BLaER1 treated with 17β-estradiol and CSF1 and Interleukin-3, amounts not matched to agents 10 nM and 100 nM (cell line): Measurements from ENCODE around the gene OCEL1.

Source experiments
- H3K27ac ChIP-seq, 11 experiments: shearing (Covaris generic); formaldehyde crosslinking; 2 replicates each; pipeline ENCODE4 v1.8.1; 2022
- H3K27me3 ChIP-seq, 11 experiments: shearing (Covaris generic); formaldehyde crosslinking; 2 replicates each; pipeline ENCODE4 v1.8.1; 2022
- H3K36me3 ChIP-seq, 11 experiments: shearing (Covaris generic); formaldehyde crosslinking; 2 replicates each; pipeline ENCODE4 v1.8.1; 2022
- H3K4me1 ChIP-seq, 10 experiments: shearing (Covaris generic); formaldehyde crosslinking; 2 replicates each; pipeline ENCODE4 v1.8.1; 2022
- H3K4me2 ChIP-seq, 11 experiments: shearing (Covaris generic); formaldehyde crosslinking; 2 replicates each; pipeline ENCODE4 v1.8.1; 2022
- H3K4me3 ChIP-seq, 10 experiments: shearing (Covaris generic); formaldehyde crosslinking; 2 replicates each; pipeline ENCODE4 v1.8.1; 2022
- H3K9ac ChIP-seq, 11 experiments: shearing (Covaris generic); formaldehyde crosslinking; 2 replicates each; pipeline ENCODE4 v1.8.1; 2022
- H3K9me3 ChIP-seq, 11 experiments: shearing (Covaris generic); formaldehyde crosslinking; replicated peaks in 1 of 11; 2 replicates each; pipeline ENCODE4 v1.8.1; 2022
- H4K20me1 ChIP-seq, 11 experiments: shearing (Covaris generic); formaldehyde crosslinking; 2 replicates each; pipeline ENCODE4 v1.8.1; 2022
- Cebpa-rat ChIP-seq, 11 experiments: shearing (Covaris generic); IDR thresholded peaks; 2 replicates each; pipeline ENCODE4 v1.8.1; 2022

OCEL1 gene

DNA sequence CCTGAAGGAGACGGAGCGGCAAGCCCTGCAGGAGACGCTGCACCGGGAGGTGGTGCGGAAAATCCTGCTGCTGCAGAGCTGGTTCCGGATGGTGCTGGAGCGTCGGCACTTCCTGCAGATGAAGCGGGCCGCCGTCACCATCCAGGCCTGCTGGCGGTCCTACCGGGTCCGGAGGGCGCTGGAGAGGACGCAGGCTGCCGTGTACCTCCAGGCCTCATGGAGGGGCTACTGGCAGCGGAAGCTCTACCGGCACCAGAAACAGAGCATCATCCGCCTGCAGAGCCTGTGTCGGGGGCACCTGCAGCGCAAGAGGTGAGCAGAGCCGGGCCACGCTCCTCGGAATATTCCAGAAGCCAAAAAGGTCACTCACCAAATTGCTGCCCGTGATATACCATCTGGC is 33.3 kb upstream of the OCEL1 start:
- no peak overlapping the region for H3K27ac ChIP-seq
- H3K36me3 ChIP-seq = peaks cover 86 to 98% (median 93%) of the 10 kb centered on the region in 11 experiments
- TF ChIP-seq Cebpa-rat (IDR thresholded peaks at IDR 0.05) = no peak

DNA sequence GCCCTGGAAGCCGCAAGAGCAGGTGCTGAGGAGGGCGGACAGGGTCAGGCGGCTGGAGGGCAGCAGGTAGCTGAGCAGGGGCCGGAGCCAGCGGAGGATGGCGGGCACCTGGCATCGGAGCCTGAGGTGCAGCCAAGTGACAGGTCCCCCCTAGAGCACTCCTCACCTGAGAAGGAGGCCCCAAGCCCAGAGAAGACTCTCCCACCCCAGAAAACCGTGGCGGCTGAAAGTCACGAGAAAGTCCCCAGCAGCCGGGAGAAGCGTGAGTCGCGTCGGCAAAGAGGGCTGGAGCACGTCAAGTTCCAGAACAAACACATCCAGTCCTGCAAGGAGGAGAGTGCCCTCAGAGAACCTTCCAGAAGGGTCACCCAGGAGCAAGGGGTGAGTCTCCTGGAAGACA is 31.4 kb upstream of the OCEL1 start:
- peaks cover 0 to 68% (median 0%) of the 10 kb centered on the region in 11 experiments; a peak in 8 of 22 replicates for H4K20me1 ChIP-seq
- H3K9me3 ChIP-seq = no peaks in the 10 kb centered on the region
- no peak overlapping the region for H3K4me2 ChIP-seq
- no peaks in the 10 kb centered on the region for H3K27me3 ChIP-seq
- peaks cover 86 to 98% (median 93%) of the 10 kb centered on the region in 11 experiments for H3K36me3 ChIP-seq
- no peak overlapping the region for H3K27ac ChIP-seq
- peaks cover 0 to 26% (median 12%) of the 10 kb centered on the region in 10 experiments; a peak in 13 of 20 replicates for H3K4me1 ChIP-seq
- TF ChIP-seq Cebpa-rat (IDR thresholded peaks at IDR 0.05) = no peak
- H3K4me3 ChIP-seq = no peak overlapping the region
- H3K9ac ChIP-seq = no peak overlapping the region

More for the DNA sequence above, 33.3 kb upstream of the OCEL1 start:
- H4K20me1 ChIP-seq = peaks cover 0 to 56% (median 0%) of the 10 kb centered on the region in 11 experiments; a peak in 7 of 22 replicates
- H3K27me3 ChIP-seq = no peaks in the 10 kb centered on the region
- H3K4me3 ChIP-seq = no peak overlapping the region
- no peak overlapping the region for H3K4me2 ChIP-seq
- no peaks in the 10 kb centered on the region for H3K9me3 ChIP-seq
- H3K9ac ChIP-seq = no peak overlapping the region
- peaks cover 0 to 20% (median 8%) of the 10 kb centered on the region in 10 experiments; a peak in 13 of 20 replicates for H3K4me1 ChIP-seq

DNA sequence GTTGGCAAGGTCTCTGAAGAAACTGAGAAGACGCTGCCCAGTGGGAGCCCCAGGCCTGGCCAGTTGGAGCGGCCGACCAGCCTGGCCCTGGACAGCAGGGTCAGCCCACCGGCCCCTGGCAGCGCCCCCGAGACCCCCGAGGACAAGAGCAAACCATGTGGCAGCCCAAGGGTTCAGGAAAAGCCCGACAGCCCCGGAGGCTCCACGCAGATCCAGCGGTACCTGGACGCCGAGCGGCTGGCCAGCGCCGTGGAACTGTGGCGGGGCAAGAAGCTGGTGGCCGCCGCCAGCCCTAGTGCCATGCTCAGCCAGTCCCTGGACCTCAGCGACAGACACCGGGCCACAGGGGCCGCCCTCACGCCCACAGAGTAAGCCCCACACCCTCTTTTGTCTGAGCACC is 30.9 kb upstream of the OCEL1 start:
- Histone ChIP-seq H3K4me1 (peaks cover 0 to 31% (median 12%) of the 10 kb centered on the region in 10 experiments; a peak in 13 of 20 replicates), H3K4me2 (no peak overlapping the region), H3K36me3 (peaks cover 86 to 98% (median 94%) of the 10 kb centered on the region in 11 experiments), H3K9ac (no peak overlapping the region), H4K20me1 (peaks cover 0 to 68% (median 0%) of the 10 kb centered on the region in 11 experiments; a peak in 8 of 22 replicates), H3K4me3 (no peak overlapping the region), H3K27ac (no peak overlapping the region), H3K27me3 (no peaks in the 10 kb centered on the region), H3K9me3 (no peaks in the 10 kb centered on the region)
- no peak for TF ChIP-seq Cebpa-rat (IDR thresholded peaks at IDR 0.05)

DNA sequence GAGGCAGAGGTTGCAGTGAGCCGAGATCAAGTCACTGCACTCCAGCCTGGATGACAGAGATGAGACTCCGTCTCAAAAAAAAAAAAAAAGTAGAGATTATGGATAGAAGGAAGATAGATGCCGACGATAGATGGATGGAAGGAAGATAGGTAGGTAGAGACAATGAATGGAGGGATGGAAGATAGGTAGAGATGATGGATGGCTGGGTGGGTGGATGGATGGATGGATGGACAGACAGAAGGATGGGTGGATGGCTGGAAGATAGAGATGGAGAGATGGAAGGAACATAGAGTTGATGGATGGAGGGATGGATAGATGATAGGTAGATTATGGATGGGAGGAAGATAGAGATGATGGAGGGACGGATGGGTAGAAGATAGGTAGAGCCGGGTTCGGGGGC is 29.4 kb upstream of the OCEL1 start:
- no peak overlapping the region for H3K4me3 ChIP-seq
- H3K36me3 ChIP-seq = peaks cover 86 to 98% (median 94%) of the 10 kb centered on the region in 11 experiments
- H3K27me3 ChIP-seq = no peaks in the 10 kb centered on the region
- no peaks in the 10 kb centered on the region for H3K9me3 ChIP-seq
- H3K4me1 ChIP-seq = peaks cover 0 to 24% (median 10%) of the 10 kb centered on the region in 10 experiments; a peak in 13 of 20 replicates
- H3K27ac ChIP-seq = no peak overlapping the region
- peaks cover 0 to 78% (median 0%) of the 10 kb centered on the region in 11 experiments; a peak in 9 of 22 replicates for H4K20me1 ChIP-seq
- no peak for TF ChIP-seq Cebpa-rat (IDR thresholded peaks at IDR 0.05)
- H3K9ac ChIP-seq = no peak overlapping the region
- H3K4me2 ChIP-seq = no peak overlapping the region

DNA sequence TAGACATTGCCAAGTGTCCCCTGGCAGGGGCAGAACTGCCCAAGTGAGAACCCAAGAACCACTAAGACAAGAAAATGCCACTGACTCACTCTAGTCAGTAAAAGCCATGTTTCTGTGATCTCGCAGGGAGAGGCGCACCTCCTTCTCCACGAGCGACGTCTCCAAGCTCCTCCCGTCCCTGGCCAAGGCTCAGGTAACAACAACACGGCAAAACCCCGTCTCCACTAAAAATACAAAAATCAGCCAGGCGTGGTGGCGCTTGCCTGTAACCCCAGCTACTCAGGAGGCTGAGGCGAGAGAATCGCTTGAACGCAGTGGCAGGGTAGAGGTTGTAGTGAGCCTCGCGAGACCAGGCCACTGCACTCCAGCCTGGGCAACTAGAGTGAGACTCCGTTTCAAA is 28.4 kb upstream of the OCEL1 start:
- Histone ChIP-seq H3K4me1 (peaks cover 0 to 21% (median 10%) of the 10 kb centered on the region in 10 experiments; a peak in 13 of 20 replicates), H3K4me2 (peak overlapping the region in 6 of 11 experiments; percentile 5 to 34 (median 18); a peak in 7 of 22 replicates), H3K4me3 (no peak overlapping the region), H3K9ac (peak overlapping the region in 1 of 11 experiments; percentile 26; a peak in 1 of 22 replicates), H3K9me3 (no peaks in the 10 kb centered on the region), H4K20me1 (peaks cover 0 to 86% (median 0%) of the 10 kb centered on the region in 11 experiments; a peak in 9 of 22 replicates), H3K27me3 (no peaks in the 10 kb centered on the region), H3K36me3 (peaks cover 86 to 98% (median 94%) of the 10 kb centered on the region in 11 experiments), H3K27ac (no peak overlapping the region)
- no peak for TF ChIP-seq Cebpa-rat (IDR thresholded peaks at IDR 0.05)

DNA sequence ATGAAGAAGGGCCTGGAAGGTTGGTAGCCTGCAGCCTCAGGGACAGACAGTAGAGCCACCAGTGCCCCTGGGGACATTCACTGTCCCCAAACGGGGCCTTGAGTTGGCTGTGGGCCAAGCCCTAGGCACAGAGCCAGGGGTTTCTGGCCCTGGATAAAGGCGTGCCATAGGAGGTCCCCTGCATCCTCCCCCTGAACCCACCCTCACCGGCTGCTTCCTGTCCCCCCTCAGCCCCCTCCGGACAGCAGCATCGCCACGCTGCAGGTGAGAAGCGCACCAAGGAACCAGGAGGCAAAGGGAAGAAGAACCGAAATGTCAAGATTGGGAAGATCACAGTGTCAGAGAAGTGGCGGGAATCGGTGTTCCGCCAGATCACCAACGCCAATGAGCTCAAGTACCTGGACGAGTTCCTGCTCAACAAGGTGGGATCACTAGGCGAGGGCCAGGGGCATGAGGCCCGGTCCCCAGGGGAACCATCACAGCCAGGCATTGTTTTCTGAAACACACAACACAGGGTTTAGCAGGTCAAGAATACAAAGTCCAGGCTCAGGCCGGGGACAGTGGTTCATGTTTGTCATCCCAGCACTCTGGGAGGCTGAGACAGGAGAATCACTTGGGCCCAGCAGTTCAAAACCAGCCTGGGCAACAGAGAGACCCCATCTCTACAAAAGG is 25.5 kb upstream of the OCEL1 start:
- Histone ChIP-seq H3K9me3 (no peaks in the 10 kb centered on the region), H3K4me2 (peak overlapping the region in 3 of 11 experiments; percentile 9 to 28 (median 10); a peak in 3 of 22 replicates), H3K4me1 (peaks cover 0 to 28% (median 15%) of the 10 kb centered on the region in 10 experiments; a peak in 15 of 20 replicates), H3K36me3 (peaks cover 83 to 98% (median 94%) of the 10 kb centered on the region in 11 experiments), H3K27ac (no peak overlapping the region), H3K4me3 (no peak overlapping the region), H3K27me3 (no peaks in the 10 kb centered on the region), H4K20me1 (peaks cover 0 to 78% (median 6%) of the 10 kb centered on the region in 11 experiments; a peak in 12 of 22 replicates), H3K9ac (0 out of 22 replicates have a peak overlapping the region, but pooled peaks of 1 of the 11 experiments have one; percentile 5)
- TF ChIP-seq Cebpa-rat (IDR thresholded peaks at IDR 0.05) = no peak

DNA sequence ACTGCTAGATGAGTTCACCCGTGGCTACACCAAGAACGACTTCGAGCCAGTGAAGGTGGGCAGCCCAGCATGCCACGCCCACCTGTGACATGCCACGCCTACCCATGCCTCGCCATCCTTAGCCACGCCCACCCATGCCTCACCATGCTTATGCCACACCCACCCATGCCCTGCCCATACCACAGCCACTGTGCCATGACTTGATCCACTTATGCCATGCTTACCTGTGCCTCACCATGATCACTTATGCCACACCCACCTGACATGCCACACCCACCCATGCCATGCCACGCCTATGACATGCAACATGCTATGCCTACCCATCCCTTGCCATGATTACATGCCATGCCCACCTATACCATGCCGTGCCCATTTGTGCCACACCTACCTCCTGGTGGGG is 23.8 kb upstream of the OCEL1 start:
- TF ChIP-seq Cebpa-rat (IDR thresholded peaks at IDR 0.05) = no peak
- no peak overlapping the region for H3K4me3 ChIP-seq
- no peak overlapping the region for H3K27ac ChIP-seq
- no peak overlapping the region for H3K4me2 ChIP-seq
- H4K20me1 ChIP-seq = peaks cover 0 to 77% (median 9%) of the 10 kb centered on the region in 11 experiments; a peak in 13 of 22 replicates
- H3K4me1 ChIP-seq = peaks cover 0 to 43% (median 21%) of the 10 kb centered on the region in 10 experiments; a peak in 15 of 20 replicates
- H3K9me3 ChIP-seq = no peaks in the 10 kb centered on the region
- H3K27me3 ChIP-seq = no peaks in the 10 kb centered on the region
- peaks cover 93 to 100% (median 98%) of the 10 kb centered on the region in 11 experiments for H3K36me3 ChIP-seq
- H3K9ac ChIP-seq = no peak overlapping the region

DNA sequence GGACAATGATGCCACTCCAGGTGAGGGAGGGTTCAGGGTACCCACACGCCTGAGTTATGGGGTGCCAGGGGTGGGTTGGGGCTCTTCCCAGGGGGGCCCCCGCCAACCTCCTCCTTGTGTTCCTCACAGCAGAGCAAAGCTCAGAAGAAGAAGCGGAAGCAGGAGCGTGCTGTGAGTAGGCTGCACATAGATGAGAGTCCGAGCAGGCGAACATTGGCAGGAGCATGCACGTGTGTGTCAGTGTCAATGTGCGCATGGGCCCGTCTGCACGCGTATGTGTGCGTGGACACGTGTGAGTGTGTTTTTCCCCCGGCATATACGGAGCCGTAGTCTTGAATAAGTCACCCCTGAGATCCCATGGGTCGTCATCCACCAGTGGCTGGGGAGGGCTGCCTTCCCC is 23.3 kb upstream of the OCEL1 start:
- Histone ChIP-seq H3K4me2 (no peak overlapping the region), H3K27me3 (no peaks in the 10 kb centered on the region), H4K20me1 (peaks cover 0 to 72% (median 9%) of the 10 kb centered on the region in 11 experiments; a peak in 13 of 22 replicates), H3K4me3 (no peak overlapping the region), H3K4me1 (peaks cover 0 to 41% (median 17%) of the 10 kb centered on the region in 10 experiments; a peak in 15 of 20 replicates), H3K27ac (no peak overlapping the region), H3K9me3 (no peaks in the 10 kb centered on the region), H3K9ac (no peak overlapping the region), H3K36me3 (peaks cover 90 to 100% (median 96%) of the 10 kb centered on the region in 11 experiments)
- no peak for TF ChIP-seq Cebpa-rat (IDR thresholded peaks at IDR 0.05)
